HG03108 (cell line): ENCODE measurements around the gene AMIGO2.

Experiments
- ATAC-seq: cut with Tn5 transposase; IDR thresholded peaks from one replicate; pipeline ENCODE4 v1.9.1; 2021; ENCODE audit warnings: moderate library complexity; ENCODE audit not compliant: unreplicated experiment

The AMIGO2 gene

GRCh38 chr12:47098099-47098498 is 18.3 kb upstream of the AMIGO2 start:
- ATAC-seq, result no peak

- no peak for ATAC-seq
Measured at GRCh38 chr12:47097276-47097896, 17.6 kb upstream of the AMIGO2 start.

GRCh38 chr12:47095446-47096236 is 15.9 kb upstream of the AMIGO2 start:
- ATAC-seq, result no peak

- ATAC-seq, result no peak
Measured at GRCh38 chr12:47094804-47095203, 15.0 kb upstream of the AMIGO2 start.

- ATAC-seq, result no peak
Measured at GRCh38 chr12:47091009-47091408, 11.2 kb upstream of the AMIGO2 start.

- no peak for ATAC-seq
Measured at GRCh38 chr12:47088021-47088944, 8.5 kb upstream of the AMIGO2 start.

GRCh38 chr12:47087088-47087688 is 7.4 kb upstream of the AMIGO2 start:
- ATAC-seq, result no peak

GRCh38 chr12:47085815-47086252 is 6.1 kb upstream of the AMIGO2 start:
- ATAC-seq, result no peak

DNA sequence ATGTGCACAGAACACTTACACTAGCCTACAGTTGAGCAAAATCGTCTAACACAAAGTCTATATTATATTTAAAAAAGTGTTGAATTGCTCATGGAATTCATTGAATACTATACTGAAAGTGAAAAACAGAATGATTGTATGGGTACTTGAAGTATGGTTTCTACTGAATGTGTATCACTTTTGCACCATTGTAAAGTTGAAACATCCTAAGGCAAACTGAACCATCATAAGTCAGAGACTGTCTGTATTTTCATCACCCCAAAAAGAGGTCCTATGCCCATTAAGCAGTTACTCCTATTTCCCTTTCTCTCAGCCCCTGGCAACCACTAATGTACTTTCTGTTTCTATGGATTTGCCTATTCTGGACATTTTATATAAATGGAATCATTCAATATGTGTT is 4.4 kb upstream of the AMIGO2 start:
- no peak for ATAC-seq

DNA sequence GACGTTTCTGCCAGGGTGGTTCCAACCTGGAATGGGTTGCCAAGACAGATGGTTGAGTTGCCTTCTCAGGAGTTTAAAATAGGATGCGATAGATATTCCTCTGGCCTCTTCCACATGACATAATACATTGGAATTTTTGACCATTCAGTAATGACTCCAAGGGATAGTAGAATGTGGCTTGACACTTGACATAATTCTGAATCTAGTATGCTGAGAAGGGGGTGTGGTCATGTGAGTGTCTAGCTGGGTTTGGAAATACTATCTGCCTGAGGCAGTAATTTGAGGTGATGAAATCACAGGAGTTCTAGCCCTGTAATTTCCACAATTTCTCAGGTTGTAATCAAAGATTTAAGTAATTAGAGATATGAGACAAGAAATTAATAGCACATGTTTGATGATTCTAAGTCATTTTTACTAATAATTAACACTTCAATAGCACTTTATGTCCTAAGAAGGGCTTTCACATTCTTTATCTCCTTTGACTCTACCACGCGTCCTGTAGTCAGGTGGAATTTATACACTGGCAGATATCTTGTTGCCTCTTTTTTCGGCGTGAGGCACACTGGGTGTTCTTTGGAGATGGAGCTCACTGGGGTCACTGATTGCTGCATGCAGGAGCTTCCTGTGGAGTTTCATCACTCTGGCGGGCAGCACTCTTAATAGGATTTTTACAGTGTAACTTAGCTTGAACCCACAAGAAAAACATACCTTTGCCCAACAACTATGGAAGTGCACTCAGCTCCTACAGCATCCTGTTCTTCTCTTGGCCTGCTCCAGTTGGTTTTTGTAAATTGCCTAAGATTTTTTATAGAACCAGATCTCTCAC is 3.2 kb upstream of the AMIGO2 start:
- no peak for ATAC-seq

GRCh38 chr12:47082283-47082682 is 2.5 kb upstream of the AMIGO2 start:
- ATAC-seq, result no peak

GRCh38 chr12:47080725-47081502 is 1.2 kb upstream of the AMIGO2 start:
- no peak for ATAC-seq

DNA sequence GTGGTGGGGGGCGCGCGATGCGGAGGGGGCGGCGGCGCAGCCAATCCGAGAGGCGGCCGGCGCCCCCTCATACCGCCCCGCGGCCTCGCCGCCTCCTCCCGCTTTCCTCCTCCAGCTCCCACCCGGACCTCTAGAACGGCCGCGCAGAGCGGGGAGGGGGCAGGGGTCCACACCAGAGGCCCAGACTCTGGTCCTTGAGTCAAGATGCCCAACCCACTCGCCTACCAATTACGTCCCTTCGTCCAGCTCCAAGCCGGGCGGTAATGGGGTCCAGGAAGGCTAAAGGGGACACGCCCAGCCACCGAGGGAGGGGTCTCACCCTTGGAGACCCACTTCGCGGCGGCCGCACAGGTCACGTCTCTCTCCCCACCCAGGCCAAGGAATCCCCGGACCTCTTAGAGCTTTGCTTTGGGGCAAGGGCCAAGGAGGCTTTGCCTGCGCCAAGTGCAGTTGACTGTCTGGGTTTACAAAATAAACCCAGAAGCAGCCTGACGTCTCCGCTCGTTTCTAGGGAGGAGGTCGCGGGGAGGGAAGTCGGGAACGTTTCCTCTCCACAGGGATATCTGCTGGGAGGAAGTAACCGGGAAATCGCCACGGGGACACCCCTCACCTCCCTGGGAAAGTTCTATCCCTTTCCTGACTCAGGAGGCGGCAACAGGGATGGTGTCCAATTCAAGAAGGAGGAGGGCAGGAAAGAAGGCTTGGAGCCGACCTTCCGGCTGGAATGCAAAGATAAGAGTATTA is 394 bp upstream of the AMIGO2 start:
- no peak for ATAC-seq

- ATAC-seq, result no peak
Measured at GRCh38 chr12:47078733-47079467, 859 bp downstream of the AMIGO2 start.

- ATAC-seq, result no peak
Measured at GRCh38 chr12:47078086-47078395, 1.7 kb downstream of the AMIGO2 start.

- no peak for ATAC-seq
Measured at GRCh38 chr12:47077206-47078085, 2.3 kb downstream of the AMIGO2 start.
